Aorta (tissue), 5 donors: Measurements from ENCODE around the gene IKZF5. TPM values are rescaled to one million over a fixed set of nuclear protein-coding genes. Genes with fewer than 3 reads are reported as not detected.

Experiments
- ATAC-seq: fragments of 200-7000 bp; cut with Tn5 transposase; one replicate; pipeline ENCODE4 v1.9.1; 2022; ENCODE audit warnings: moderate library complexity; ENCODE audit not compliant: low FRiP score
- DNase-seq, 2 donors: peaks; one replicate each; pipeline ENCODE4 v3.0.0-alpha.2; 2020
- H3K27ac ChIP-seq, 2 donors: one replicate each; pipeline ENCODE4 v1.5.1; 2013; ENCODE audit warnings: low read length in 2 of 2, mild to moderate bottlenecking in 2 of 2, moderate library complexity in 2 of 2, control low read depth in 1 of 2, inconsistent platforms in 1 of 2, low read depth in 1 of 2
- H3K27me3 ChIP-seq, 2 donors: one replicate each; pipeline ENCODE4 v1.6.1; 2013; ENCODE audit warnings: control low read depth in 1 of 2, low read length in 1 of 2, mild to moderate bottlenecking in 1 of 2, moderate library complexity in 1 of 2; ENCODE audit not compliant: insufficient read depth in 2 of 2, control insufficient read depth in 1 of 2
- H3K36me3 ChIP-seq, 2 donors: one replicate each; pipeline ENCODE4 v1.6.1; 2013; ENCODE audit warnings: control low read depth in 1 of 2, low read length in 1 of 2, mild to moderate bottlenecking in 1 of 2; ENCODE audit not compliant: insufficient read depth in 2 of 2, control insufficient read depth in 1 of 2
- H3K4me1 ChIP-seq, 2 donors: one replicate each; pipeline ENCODE4 v1.6.1; 2013; ENCODE audit warnings: low read length in 2 of 2, control low read depth in 1 of 2, mild to moderate bottlenecking in 1 of 2, moderate library complexity in 1 of 2; ENCODE audit not compliant: insufficient read depth in 2 of 2, control insufficient read depth in 1 of 2
- H3K4me3 ChIP-seq, 2 donors: one replicate each; pipeline ENCODE4 v1.5.1; 2013; ENCODE audit warnings: low read length in 2 of 2, control low read depth in 1 of 2, mild to moderate bottlenecking in 1 of 2
- H3K9me3 ChIP-seq: one replicate; pipeline ENCODE4 v1.6.1; 2013; ENCODE audit warnings: mild to moderate bottlenecking, low read length; ENCODE audit not compliant: control insufficient read depth
- WGBS, 2 donors: extraction: QIAGEN DNeasy Blood & Tissue Kit; methylation state at CpG; one replicate each; pipeline ENCODE4 v1.1.7; 2013; 5-methylcytosine and 5-hydroxymethylcytosine counted together
- intact Hi-C, 2 donors: fragments of 100-400 bp; cut with DNase I; formaldehyde crosslinking; loops; one replicate each; pipeline versions ENCODE4 v1.14.2 to v1.15.0; 2022
- polyA plus RNA-seq, 2 donors: library from polyadenylated mRNA; stranded (reverse); fragments of 200-250 nt; gene quantifications; one replicate each; pipeline ENCODE4 v1.2.3, GENCODE V29; 2013
- total RNA-seq, 2 donors: library from RNA; stranded (reverse); fragmentation: NEBNext Ultra II Directional; extraction: Animal tissue kit (Norgen Biotek cat#: 25700); gene quantifications; one replicate each; pipeline ENCODE4 v1.2.1, GENCODE V29; 2021
- donor health status: healthy with polysubstance abuse.
- donor health status: Bipolar disorder and iron deficiency.
- donor health status: DM: no; HTN: no; CAD: no.
- donor health status: DM: no; HTN: no; CAD: no.
- donor health status: DM: yes; HTN: yes; CAD: no.

Gene IKZF5
- total and polyA plus RNA-seq, 4 donors = 6.9 to 21.5 (median 14.1) TPM

GRCh38 chr10:122981066-122981464, 27.5 kb downstream of the IKZF5 start:
- ATAC-seq (no peak), DNase-seq (no peak)
- WGBS, 2 donors = 10 to 14% methylated on average over 4 of the region's 4 CpGs
- Histone ChIP-seq H3K36me3 (no peaks in the 10 kb centered on the region), H3K9me3 (no peaks in the 10 kb centered on the region), H3K4me3 (peak overlapping the region; percentile 62 to 84), H3K27ac (no peak overlapping the region), H3K27me3 (no peaks in the 10 kb centered on the region), H3K4me1 (no peaks in the 10 kb centered on the region)
- intact Hi-C loops = loop anchor here (2.0 to 10.0 kb wide), 2 partner anchors 28 to 174 kb away; partner anchors contain the start of genes ACADSB (in 1 of the 2), BUB3 (in 1 of the 2) and IKZF5 (in 1 of the 2)

- WGBS, 2 donors = 0 to 1% methylated on average over 70 to 73 of the region's 73 CpGs
- ATAC-seq (peak; percentile 99), DNase-seq (peak; percentile 96 to 98)
- Histone ChIP-seq H3K4me1 (no peaks in the 10 kb centered on the region), H3K36me3 (no peaks in the 10 kb centered on the region), H3K27ac (peak within 1 kb of the TSS in 1 of 2 donors; percentile 66), H3K27me3 (no peaks in the 10 kb centered on the region), H3K4me3 (peak within 1 kb of the TSS; percentile 62 to 84), H3K9me3 (no peaks in the 10 kb centered on the region)
- intact Hi-C loops = loop anchor here (2.0 to 10.0 kb wide), 2 partner anchors 28 to 174 kb away; partner anchors contain the start of genes ACADSB (in 1 of the 2), BUB3 (in 1 of the 2) and IKZF5 (in 1 of the 2)
Measured at GRCh38 chr10:122980209-122981065, 28.2 kb downstream of the IKZF5 start, which contains the start of gene PSTK. PSTK (plus strand) TSS chr10:122980401; CDS start chr10:122980480, 79 bp downstream.

- ATAC-seq (no peak), DNase-seq (no peak)
- Histone ChIP-seq H3K27me3 (peaks cover 0 to 1% of the 10 kb centered on the region in 2 donors), H3K9me3 (no peaks in the 10 kb centered on the region), H3K27ac (no peak overlapping the region), H3K36me3 (no peaks in the 10 kb centered on the region), H3K4me3 (no peak overlapping the region), H3K4me1 (no peaks in the 10 kb centered on the region)
- WGBS, 2 donors = 79 to 87% methylated on average over 3 of the region's 3 CpGs
- intact Hi-C loops = no loop called here
Measured at GRCh38 chr10:122974543-122975064, 34.0 kb downstream of the IKZF5 start.

GRCh38 chr10:122974023-122974422, 34.6 kb downstream of the IKZF5 start:
- ATAC-seq = no peak
- intact Hi-C loops = no loop called here
- WGBS, 2 donors = 42 to 45% methylated on average over 5 of the region's 5 CpGs

GRCh38 chr10:122968698-122969097, 39.9 kb downstream of the IKZF5 start:
- intact Hi-C loops = no loop called here
- H3K27me3 ChIP-seq = peaks cover 0 to 1% of the 10 kb centered on the region in 2 donors
- no peaks in the 10 kb centered on the region for H3K36me3 ChIP-seq
- no peak overlapping the region for H3K27ac ChIP-seq
- DNase-seq (no peak), ATAC-seq (no peak)
- 72 to 76% methylated on average over 3 of the region's 3 CpGs for WGBS, 2 donors
- H3K9me3 ChIP-seq = peaks cover 2% of the 10 kb centered on the region
- no peaks in the 10 kb centered on the region for H3K4me1 ChIP-seq
- H3K4me3 ChIP-seq = no peak overlapping the region

More at GRCh38 chr10:122974023-122974422, 34.6 kb downstream of the IKZF5 start:
- Histone ChIP-seq H3K4me3 (no peak overlapping the region), H3K36me3 (no peaks in the 10 kb centered on the region), H3K9me3 (no peaks in the 10 kb centered on the region), H3K27ac (no peak overlapping the region), H3K27me3 (peaks cover 0 to 1% of the 10 kb centered on the region in 2 donors), H3K4me1 (no peaks in the 10 kb centered on the region)
- peak in 1 of 2 donors; percentile 53 for DNase-seq

- Histone ChIP-seq H3K9me3 (peaks cover 3% of the 10 kb centered on the region), H3K4me3 (no peak overlapping the region), H3K27ac (no peak overlapping the region), H3K27me3 (peaks cover 0 to 1% of the 10 kb centered on the region in 2 donors), H3K36me3 (no peaks in the 10 kb centered on the region), H3K4me1 (no peaks in the 10 kb centered on the region)
- DNase-seq (no peak), ATAC-seq (no peak)
- intact Hi-C loops = no loop called here
Measured at GRCh38 chr10:122966879-122967278, 41.7 kb downstream of the IKZF5 start.

- intact Hi-C loops = no loop called here
- 72 to 79% methylated on average over 3 of the region's 3 CpGs for WGBS, 2 donors
- Histone ChIP-seq H3K36me3 (no peaks in the 10 kb centered on the region), H3K27me3 (no peaks in the 10 kb centered on the region), H3K4me1 (no peaks in the 10 kb centered on the region), H3K4me3 (no peak overlapping the region), H3K9me3 (peaks cover 5% of the 10 kb centered on the region), H3K27ac (no peak overlapping the region)
- DNase-seq (no peak), ATAC-seq (no peak)
Measured at GRCh38 chr10:122962405-122962804, 46.2 kb downstream of the IKZF5 start.

GRCh38 chr10:122957474-122957873, 51.1 kb downstream of the IKZF5 start:
- intact Hi-C loops = no loop called here
- H3K27ac ChIP-seq = no peak overlapping the region
- H3K4me1 ChIP-seq = no peaks in the 10 kb centered on the region
- H3K27me3 ChIP-seq = no peaks in the 10 kb centered on the region
- DNase-seq (no peak), ATAC-seq (no peak)
- 74 to 76% methylated on average over 5 of the region's 5 CpGs for whole genome bisulfite sequencing, 2 donors
- H3K36me3 ChIP-seq = no peaks in the 10 kb centered on the region
- peaks cover 4% of the 10 kb centered on the region for H3K9me3 ChIP-seq
- H3K4me3 ChIP-seq = no peak overlapping the region
